NOMO-1 treated with dmso at 0.1 percent for 144 hours (cell line): Measurements from ENCODE around the gene NIPA2.

ENCODE experiments used
- DNase-seq: peaks from one replicate; lab custom pipeline; 2025; ENCODE audit not compliant: unreplicated experiment; lab: John Stamatoyannopoulos, UW

Gene NIPA2

GRCh38 chr15:22895465-22896190 lies 57.2 kb downstream of the NIPA2 start:
- no peak for DNase-seq

- DNase-seq: no peak
These were observed 63.6 kb downstream of the NIPA2 start for GRCh38 chr15:22902046-22902445.

GRCh38 chr15:22902578-22902977 lies 64.1 kb downstream of the NIPA2 start:
- DNase-seq: no peak

GRCh38 chr15:22902981-22903380 lies 64.5 kb downstream of the NIPA2 start:
- DNase-seq: no peak

GRCh38 chr15:22903427-22903826 lies 65.0 kb downstream of the NIPA2 start:
- DNase-seq: no peak

- DNase-seq: no peak
These were observed 65.6 kb downstream of the NIPA2 start for GRCh38 chr15:22903961-22904534.

GRCh38 chr15:22904736-22905135 lies 66.3 kb downstream of the NIPA2 start:
- DNase-seq: no peak

- DNase-seq: no peak
These were observed 68.9 kb downstream of the NIPA2 start for GRCh38 chr15:22907161-22907950.

GRCh38 chr15:22908830-22909229 lies 70.4 kb downstream of the NIPA2 start:
- DNase-seq: no peak

GRCh38 chr15:22911306-22911705 lies 72.8 kb downstream of the NIPA2 start:
- no peak for DNase-seq

- no peak for DNase-seq
These were observed 73.8 kb downstream of the NIPA2 start for GRCh38 chr15:22912256-22912655.

GRCh38 chr15:22913646-22914380 lies 75.3 kb downstream of the NIPA2 start:
- DNase-seq: no peak

GRCh38 chr15:22915866-22916515 lies 77.5 kb downstream of the NIPA2 start:
- DNase-seq: no peak

- no peak for DNase-seq
These were observed 78.3 kb downstream of the NIPA2 start for GRCh38 chr15:22916606-22917350.

- no peak for DNase-seq
These were observed 79.1 kb downstream of the NIPA2 start for GRCh38 chr15:22917556-22917955.
